ENCODE data around the gene MRPL39. TPM values are rescaled to one million over a fixed set of nuclear protein-coding genes. Genes with fewer than 3 reads are reported as not detected.
A peak's percentile ranks its signal among the peaks of the same experiment; 100 is the strongest.

Gene MRPL39
- polyA plus RNA-seq, 1 of the 3 experiments (the other 2 are of a cell fraction) = 26.9 TPM

DNA sequence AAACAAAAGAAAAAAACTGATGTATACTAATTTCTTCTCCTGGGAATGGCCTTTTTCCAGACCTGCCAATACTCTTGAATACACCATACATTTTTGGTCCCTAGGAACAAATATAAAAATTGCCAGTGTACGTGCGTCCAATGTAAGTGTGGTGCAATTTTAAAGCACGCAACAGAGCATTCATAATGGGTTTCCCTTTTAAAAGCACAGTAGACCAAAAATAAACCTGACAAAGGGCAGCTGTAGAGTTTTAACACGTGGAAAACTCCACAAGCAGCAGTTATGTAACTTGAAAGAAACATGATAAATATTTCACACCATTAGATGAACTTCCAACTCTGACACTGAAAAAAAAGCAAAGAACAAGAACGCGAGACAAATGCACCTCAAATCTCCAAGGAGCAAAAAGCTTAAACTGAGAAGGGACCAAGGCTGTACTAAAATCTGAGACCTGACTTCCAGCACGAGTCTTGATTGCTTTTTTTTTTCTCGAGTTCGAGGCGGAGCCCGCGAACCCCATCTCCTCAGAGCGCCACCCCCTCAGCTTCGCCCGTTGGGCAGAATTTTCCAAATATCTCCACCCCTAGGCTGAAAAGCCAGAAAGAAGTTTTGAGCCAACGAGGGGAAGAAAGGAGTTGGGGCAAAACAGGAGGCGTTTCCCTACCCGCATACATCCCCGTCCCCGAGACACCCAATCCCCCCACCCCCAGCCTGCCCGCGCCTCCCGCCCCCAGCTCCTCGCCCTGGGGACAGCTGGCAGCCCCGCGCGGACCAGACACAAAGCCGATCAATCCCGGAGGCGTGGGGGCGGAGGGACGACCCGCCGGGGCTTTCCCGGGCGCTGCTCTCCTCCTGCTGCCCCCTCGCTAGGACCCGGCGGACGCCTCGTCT is 31.6 kb upstream of the MRPL39 start, which contains the start of gene JAM2:
TSS of gene JAM2 (plus strand) at position 599 of the 891 bp plus-strand sequence. CDS start 564 bp downstream, outside the sequence.
- H3K79me2 ChIP-seq (ENCODE audit: insufficient read depth) = no peaks in the 10 kb centered on the region
- no peaks in the 10 kb centered on the region for H3K36me3 ChIP-seq (replicated peaks in 1 of 2; ENCODE audit: control insufficient read depth in 1 of 2, insufficient read depth in 2 of 2, low read length in 1 of 2)
- H3F3A ChIP-seq (replicated peaks; ENCODE audit: insufficient read depth) = peaks cover 6% of the 10 kb centered on the region
- ChIA-PET CTCF (interaction anchor here (0.8 to 4.0 kb wide), 4 partner anchors 28 to 70 kb away, joined by 3 to 40 read pairs (median 4); no protein-coding TSS in a partner anchor), POLR2A (interaction anchor here (0.6 kb wide), 1 partner anchor 888 kb away, joined by 4 read pairs; no protein-coding TSS in a partner anchor)
- no peaks in the 10 kb centered on the region for H3K9me2 ChIP-seq
- peak within 1 kb of the TSS; percentile 81 to 85 for H3K4me3 ChIP-seq (ENCODE audit: low read depth in 2 of 2, low read length in 1 of 2)
- WGBS (ENCODE audit: low lambda C conversion rate) = 17% methylated on average over 22 of the region's 41 CpGs
- peak within 1 kb of the TSS; percentile 87 for H3K4me2 ChIP-seq
- peak within 1 kb of the TSS; percentile 94 for H2AFZ ChIP-seq (ENCODE audit: low read depth)
- peak within 1 kb of the TSS; percentile 48 to 64; a peak in 3 of 4 replicates for H3K27ac ChIP-seq (ENCODE audit: low read depth in 2 of 2, low read length in 1 of 2)
- H3K9ac ChIP-seq = peak within 1 kb of the TSS; percentile 80
- TF ChIP-seq, protein P1, sequence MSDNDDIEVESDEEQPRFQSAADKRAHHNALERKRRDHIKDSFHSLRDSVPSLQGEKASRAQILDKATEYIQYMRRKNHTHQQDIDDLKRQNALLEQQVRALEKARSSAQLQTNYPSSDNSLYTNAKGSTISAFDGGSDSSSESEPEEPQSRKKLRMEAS (IDR thresholded peaks at IDR 0.05; ENCODE audit: low read depth) = 0 out of 2 replicates have a peak, but pooled peaks have one; percentile 19
- TF ChIP-seq, protein P2, sequence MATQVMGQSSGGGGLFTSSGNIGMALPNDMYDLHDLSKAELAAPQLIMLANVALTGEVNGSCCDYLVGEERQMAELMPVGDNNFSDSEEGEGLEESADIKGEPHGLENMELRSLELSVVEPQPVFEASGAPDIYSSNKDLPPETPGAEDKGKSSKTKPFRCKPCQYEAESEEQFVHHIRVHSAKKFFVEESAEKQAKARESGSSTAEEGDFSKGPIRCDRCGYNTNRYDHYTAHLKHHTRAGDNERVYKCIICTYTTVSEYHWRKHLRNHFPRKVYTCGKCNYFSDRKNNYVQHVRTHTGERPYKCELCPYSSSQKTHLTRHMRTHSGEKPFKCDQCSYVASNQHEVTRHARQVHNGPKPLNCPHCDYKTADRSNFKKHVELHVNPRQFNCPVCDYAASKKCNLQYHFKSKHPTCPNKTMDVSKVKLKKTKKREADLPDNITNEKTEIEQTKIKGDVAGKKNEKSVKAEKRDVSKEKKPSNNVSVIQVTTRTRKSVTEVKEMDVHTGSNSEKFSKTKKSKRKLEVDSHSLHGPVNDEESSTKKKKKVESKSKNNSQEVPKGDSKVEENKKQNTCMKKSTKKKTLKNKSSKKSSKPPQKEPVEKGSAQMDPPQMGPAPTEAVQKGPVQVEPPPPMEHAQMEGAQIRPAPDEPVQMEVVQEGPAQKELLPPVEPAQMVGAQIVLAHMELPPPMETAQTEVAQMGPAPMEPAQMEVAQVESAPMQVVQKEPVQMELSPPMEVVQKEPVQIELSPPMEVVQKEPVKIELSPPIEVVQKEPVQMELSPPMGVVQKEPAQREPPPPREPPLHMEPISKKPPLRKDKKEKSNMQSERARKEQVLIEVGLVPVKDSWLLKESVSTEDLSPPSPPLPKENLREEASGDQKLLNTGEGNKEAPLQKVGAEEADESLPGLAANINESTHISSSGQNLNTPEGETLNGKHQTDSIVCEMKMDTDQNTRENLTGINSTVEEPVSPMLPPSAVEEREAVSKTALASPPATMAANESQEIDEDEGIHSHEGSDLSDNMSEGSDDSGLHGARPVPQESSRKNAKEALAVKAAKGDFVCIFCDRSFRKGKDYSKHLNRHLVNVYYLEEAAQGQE (IDR thresholded peaks at IDR 0.05; ENCODE audit: low read depth, low read length) = no peak
- TF ChIP-seq MEF2A (IDR thresholded peaks at IDR 0.05; ENCODE audit: borderline replicate concordance, low read depth) = no peak
- H3K4me1 ChIP-seq (ENCODE audit: control insufficient read depth in 1 of 2, insufficient read depth in 2 of 2, low read depth in 1 of 2, low read length in 1 of 2) = peaks cover 6 to 7% of the 10 kb centered on the region in 2 experiments; a peak in 2 of 4 replicates
- no peaks in the 10 kb centered on the region for H3K27me3 ChIP-seq (ENCODE audit: insufficient read depth)
- peak; percentile 83 for DNase-seq
- no peaks in the 10 kb centered on the region for H4K20me1 ChIP-seq (ENCODE audit: insufficient read depth)
- H3K9me3 ChIP-seq = no peaks in the 10 kb centered on the region

DNA sequence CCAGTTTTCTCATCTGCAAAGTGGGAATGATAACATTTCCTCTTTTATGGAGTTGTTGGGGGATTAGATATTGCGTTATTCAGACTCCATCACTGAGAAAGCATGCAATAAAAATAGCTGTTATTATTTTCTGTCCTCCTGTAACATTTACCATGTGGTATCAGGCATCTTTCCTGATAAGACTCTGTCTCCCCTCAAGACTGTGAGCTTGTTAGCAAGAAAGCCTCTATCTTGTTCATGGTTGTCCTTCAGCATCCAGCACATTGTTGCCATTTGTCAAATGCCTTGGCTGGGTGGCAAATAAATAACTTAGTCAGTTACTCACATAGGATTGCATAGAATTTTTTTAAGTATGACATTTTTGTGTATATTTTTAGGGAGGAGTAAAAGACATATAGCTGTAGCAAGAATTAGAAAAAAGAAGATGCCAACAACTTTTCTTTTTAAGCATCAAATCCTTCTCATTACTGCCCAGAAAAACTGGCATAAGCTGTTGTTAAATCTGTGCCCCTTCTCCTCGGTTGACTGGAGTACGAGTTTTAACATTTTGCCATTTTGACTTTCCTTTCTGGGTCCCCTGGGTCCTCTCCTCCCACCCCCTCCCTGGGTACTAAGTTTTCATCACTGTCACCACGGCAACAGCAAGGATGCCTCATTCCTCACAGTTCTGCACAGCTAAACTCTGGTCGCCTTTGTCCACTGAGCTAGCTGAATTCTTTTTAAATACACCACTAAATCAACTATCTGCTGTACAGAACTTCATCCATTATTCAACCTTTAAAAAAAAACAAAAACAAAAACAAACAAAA is 30.8 kb upstream of the MRPL39 start:
- CTCF ChIA-PET = interaction anchor here (1.4 to 4.0 kb wide), 2 partner anchors 30 to 225 kb away, joined by 3 to 40 read pairs; no protein-coding TSS in a partner anchor
- H3K27me3 ChIP-seq (ENCODE audit: insufficient read depth) = no peaks in the 10 kb centered on the region

More for the DNA sequence above, 30.8 kb upstream of the MRPL39 start:
- no peaks in the 10 kb centered on the region for H4K20me1 ChIP-seq (ENCODE audit: insufficient read depth)
- no peaks in the 10 kb centered on the region for H3K79me2 ChIP-seq (ENCODE audit: insufficient read depth)
- WGBS (ENCODE audit: low lambda C conversion rate) = 81% methylated on average over 5 of the region's 5 CpGs
- H3F3A ChIP-seq (replicated peaks; ENCODE audit: insufficient read depth) = peaks cover 6% of the 10 kb centered on the region
- DNase-seq = no peak
- no peaks in the 10 kb centered on the region for H3K36me3 ChIP-seq (replicated peaks in 1 of 2; ENCODE audit: control insufficient read depth in 1 of 2, insufficient read depth in 2 of 2, low read length in 1 of 2)
- POLR2A ChIA-PET = interaction anchor here (0.6 kb wide), 1 partner anchor 889 kb away, joined by 4 read pairs; no protein-coding TSS in a partner anchor
- no peaks in the 10 kb centered on the region for H3K9me3 ChIP-seq
- H3K27ac ChIP-seq (ENCODE audit: low read depth in 2 of 2, low read length in 1 of 2) = no peak overlapping the region
- no peak overlapping the region for H3K4me3 ChIP-seq (ENCODE audit: low read depth in 2 of 2, low read length in 1 of 2)
- TF ChIP-seq TEAD4 (IDR thresholded peaks at IDR 0.05; ENCODE audit: borderline replicate concordance, insufficient read depth) = no peak
- H3K4me1 ChIP-seq (ENCODE audit: control insufficient read depth in 1 of 2, insufficient read depth in 2 of 2, low read depth in 1 of 2, low read length in 1 of 2) = peaks cover 6 to 7% of the 10 kb centered on the region in 2 experiments; a peak in 2 of 4 replicates
- H2AFZ ChIP-seq (ENCODE audit: low read depth) = no peak overlapping the region
- H3K9ac ChIP-seq = no peak overlapping the region
- H3K4me2 ChIP-seq = no peak overlapping the region; the same call in 1 of the 2 replicates
- no peaks in the 10 kb centered on the region for H3K9me2 ChIP-seq
